HG02763 (cell line): ENCODE results near the gene TNIP1.

Experiments used
- ATAC-seq: cut with Tn5 transposase; IDR thresholded peaks from one replicate; pipeline ENCODE4 v1.9.1; 2021; ENCODE audit warnings: mild to moderate bottlenecking, moderate library complexity; ENCODE audit not compliant: unreplicated experiment

The TNIP1 gene

DNA sequence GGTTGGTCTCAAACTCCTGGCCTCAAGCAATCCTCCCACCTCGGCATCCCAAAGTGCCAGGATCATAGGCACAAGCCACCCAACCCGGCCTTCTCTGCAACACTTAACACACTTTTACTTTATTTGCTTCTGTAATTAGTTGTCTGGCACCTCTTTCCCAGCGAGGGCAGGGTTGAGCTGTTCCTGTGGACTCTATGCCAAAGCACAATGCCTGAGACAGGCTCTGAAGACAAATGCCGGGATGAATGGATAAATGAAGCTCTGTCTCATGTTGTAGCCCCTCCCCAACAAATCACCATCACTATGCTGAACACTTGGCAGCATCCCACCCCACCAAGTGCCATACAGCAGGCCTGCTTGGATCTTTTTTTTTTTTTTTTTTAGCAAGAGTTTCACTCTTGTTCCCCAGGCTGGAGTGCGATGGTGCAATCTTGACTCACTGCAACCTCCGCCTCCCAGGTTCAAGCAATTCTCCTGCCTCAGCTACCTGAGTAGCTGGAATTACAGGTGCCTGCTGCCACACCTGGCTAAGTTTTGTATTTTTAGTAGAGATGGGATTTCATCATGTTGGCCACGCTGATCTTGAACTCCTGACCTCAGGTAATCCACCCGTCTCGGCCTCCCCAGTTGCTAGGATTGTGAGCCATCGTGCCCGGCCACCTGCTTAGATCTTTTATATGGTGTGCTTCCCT, 39.1 kb downstream of the TNIP1 start:
- no peak for ATAC-seq

DNA sequence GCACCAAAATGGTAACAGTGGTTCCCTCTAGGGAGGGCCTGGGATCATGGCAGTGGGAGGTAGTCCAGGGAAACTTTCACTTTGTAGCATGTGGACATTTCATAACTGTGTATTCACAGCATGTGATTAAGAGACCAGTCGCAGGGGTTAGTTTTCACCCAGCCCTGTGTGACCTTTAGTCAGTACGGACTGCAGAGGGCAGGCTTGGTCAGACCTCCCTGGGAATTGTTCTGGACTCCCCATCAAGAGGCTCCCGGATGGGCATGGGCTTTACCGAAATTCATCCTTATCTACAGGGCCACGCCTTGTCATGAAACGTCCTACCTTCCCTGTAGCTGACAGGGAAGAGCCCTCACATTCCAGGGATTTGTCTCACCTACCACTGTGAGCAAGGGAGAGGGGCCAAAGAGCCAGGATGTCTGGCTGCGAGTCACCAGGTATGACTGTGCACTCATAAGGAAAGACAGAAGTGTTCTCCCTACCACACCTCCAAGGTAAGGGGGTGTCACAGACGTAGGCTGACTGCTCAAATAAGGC, 40.6 kb downstream of the TNIP1 start:
- ATAC-seq = no peak

DNA sequence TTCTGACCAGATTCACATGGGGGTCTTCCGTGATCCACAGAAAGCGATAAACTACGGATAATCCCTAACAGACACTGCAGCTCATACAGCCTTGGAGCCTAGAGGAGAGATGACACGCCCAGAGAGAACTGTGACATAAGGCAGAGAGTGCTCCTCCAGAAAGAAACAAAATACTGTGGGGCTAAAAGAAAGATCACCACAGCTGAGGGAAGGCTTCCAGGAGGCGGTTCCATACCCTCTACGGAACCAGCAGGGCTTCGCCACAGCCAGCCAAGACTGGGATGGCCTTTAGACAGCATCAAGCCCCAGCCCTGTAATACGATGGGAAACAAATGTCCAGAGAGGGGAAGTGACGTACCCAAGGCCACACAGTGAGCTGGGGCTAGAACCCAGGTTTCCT, 41.2 kb downstream of the TNIP1 start:
- no peak for ATAC-seq

DNA sequence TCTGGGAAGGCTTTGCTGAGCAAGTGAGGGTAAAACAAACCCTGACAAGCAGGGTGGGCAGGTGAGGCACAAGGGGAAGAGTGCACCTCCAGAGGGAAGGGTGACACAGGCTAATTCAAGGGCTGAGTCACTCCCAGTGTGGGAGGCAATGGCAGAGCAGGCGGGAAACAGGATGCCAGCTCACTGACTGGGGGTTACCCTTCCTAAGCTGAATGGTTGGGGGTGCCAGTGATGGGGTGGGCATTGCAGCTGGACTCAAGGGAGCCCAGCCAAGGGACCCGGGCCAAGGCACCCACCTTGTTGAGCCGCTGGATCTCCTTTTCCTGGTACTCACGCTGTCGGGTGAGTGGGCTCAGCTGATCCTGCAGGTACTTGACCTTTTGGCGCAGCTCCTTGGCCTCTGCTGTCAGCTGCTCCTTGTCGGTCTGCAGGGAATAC, 42.0 kb downstream of the TNIP1 start:
- no peak for ATAC-seq

DNA sequence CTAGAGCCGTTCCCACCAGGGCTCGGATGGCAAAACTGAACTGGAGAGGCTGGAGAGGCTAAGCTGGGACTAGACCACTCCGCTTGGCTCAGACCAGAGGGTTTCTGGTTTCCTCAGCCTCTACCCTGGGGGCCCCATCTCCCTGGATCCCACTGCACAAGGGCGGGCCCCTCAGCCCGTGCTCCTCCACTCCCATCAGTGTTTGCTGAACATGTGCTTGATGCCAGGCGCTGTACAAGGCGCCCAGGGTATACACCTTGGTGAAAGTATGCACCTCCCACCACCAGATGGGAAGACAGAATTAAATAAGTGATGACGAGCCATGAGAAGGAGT, 42.5 kb downstream of the TNIP1 start:
- ATAC-seq = no peak

DNA sequence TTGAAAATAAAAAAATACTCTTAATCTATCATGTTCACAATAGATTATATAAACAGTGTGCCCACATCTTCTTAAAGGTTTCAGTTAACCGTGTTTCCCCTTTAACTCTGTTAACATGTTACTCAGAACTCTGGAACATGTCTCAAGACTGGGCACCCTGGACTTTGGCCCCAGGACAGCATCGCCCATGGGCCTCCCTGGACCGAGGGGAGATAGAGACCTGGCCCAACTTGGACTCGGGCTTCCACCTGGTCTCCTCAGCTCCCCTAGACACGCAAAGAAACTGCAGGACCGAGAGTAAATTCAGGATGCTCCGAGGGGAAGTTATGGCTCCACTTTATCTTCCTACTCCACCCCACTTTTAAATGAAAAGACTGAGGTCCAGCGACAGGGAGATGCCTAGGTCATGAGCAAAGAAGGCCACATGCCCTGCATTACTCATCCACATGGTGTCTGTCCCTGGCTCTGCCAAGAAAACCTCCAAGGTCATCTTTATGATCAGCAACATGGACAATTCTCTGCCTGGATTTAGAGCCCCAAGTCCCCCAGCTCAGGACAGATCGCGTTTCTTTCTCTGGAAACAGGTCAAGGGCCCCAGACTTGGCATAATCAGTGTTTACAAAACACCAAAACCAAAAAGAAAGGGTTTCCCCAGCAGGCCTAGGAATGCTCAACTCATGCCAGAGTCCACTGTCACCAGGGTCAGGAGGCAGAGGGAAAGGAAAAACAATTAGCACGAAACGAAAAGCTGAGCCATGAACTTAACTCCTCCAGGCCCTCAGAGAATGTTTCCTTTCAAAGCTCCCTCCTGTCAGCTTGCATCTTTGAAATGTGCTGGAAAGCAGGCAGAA, 43.0 kb downstream of the TNIP1 start:
- no peak for ATAC-seq

DNA sequence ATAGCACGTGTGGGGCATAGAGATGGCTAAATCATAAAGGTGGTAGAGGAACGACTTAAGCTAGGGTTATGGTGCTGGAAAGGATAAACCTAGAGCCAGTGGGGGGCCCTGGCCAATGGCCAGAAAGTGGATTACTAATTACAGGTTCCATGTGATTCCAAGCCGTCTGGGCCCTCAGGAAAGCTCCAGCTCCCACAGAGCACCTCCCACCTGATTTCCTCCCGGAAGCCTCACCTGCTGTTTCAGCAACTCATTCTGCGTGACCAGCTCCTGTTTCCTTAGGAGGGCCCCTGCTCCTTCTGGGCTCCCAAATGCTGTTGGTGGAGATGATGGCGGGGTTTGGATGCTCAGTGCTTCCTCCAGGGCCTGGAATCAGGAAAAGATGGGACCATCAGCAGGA, 44.3 kb downstream of the TNIP1 start:
- ATAC-seq = no peak

DNA sequence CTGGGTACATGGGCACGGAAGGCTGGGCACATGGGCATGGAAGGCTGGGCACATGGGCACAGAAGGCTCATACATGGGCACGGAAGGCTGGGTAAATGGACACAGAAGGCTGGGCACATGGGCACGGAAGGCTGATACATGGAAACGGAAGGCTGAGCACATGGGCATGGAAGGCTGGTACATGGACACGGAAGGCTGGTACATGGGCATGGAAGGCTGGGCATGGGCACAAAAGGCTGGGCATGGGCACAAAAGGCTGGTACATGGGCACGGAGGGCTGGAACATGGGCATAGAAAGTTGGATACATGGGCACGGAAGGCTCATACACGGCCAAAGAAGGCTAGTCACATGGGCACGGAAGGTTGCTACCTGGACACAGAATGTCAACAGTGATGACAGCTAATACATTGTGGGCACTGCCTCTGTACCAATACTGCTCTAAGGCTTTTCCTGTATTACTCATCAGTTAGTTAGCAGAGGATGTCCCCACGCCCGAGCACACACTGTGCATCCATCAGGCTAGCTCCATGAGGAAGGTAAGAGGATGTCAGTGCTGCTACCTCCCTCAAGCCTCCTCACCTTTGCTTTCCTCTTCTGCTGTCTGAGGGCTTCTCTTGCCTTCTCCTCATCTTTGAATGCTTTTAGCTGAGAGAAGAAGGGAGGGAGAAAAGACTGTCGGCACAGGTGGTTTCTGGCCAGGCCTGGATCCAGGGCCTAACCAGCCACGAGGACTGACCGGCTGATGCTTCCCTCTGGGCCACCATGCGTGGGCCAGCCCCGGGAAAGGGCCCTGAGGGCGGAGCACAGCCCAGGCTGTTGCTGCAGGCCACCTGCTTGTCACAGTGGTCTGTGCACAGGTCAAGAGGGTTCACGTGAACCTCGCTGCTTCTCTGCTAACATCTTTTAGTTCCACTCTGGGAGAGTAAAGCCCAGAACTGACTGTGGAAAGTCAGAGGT, 46.1 kb downstream of the TNIP1 start:
- no peak for ATAC-seq

DNA sequence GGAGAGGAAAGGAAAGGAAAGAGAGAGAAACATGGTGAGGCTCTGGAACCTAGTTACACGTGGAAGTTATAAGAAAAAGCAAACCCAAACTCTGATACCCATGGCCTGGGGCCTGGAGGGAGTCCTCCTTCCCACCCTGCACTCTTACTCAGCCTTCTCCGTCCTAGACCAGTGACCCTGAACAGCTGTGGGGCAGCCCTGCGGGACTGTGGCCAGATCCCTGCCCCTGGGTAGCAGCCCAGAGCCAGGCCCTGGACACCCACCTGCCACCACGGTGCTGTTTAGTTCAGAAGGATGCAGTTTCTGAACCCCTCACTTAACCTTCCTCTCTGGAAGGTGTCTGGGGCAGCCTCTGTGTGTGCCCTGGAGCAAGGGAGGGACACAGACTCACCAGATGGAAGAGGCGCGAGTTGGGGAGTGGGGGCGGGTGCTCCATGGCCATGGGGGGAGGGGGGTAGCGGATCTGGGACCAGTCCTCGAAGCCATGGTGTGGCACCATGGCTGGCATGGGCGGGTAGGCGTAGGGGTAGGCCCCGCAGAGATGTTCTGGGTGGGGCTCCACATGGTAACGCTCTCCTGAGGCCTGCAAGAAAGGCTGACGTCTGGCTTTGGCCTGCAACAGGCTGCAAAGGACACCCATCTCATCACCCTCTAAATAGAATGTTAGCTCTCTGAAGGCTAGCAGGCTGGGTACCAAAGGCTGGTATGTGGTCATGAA, 47.5 kb downstream of the TNIP1 start:
- ATAC-seq = no peak

DNA sequence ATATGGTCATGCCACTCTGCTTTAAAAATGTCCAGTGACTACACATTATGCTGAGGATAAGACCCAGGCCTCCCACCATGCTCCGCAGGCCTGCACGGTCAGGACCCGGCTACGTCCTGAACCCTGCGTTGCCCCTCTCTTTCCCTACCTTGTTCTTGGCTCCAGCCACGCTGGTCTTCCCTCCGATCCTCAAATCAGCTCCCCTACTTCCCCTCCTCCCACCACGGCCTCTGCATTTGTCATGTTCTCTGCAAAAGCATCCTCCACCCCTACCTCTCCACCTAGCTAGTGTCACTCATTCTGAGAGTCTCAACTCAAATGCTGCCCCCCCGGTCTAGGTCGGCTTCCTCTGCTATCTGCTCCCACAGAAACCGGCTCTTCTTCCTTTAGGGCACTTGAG, 49.3 kb downstream of the TNIP1 start:
- no peak for ATAC-seq

DNA sequence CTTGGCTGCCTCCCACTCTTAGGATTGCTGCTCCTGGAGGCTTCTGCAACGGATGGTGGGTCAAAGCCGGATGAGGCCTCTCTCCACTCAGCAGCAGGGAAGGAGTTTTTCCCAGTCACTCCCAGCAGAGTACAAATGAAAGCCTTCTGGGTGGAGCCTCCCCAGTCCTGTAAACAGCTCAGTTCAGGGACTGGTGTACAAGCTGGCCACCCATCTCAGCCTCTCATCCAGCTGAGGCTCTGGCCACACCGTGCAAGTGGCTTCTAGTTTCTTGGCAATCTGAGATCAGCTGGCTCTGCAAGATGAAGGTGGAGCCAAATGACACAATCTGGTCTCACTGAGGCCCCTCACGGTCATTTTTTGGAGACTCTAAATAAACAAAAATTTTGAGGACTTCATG, 50.5 kb downstream of the TNIP1 start:
- no peak for ATAC-seq

DNA sequence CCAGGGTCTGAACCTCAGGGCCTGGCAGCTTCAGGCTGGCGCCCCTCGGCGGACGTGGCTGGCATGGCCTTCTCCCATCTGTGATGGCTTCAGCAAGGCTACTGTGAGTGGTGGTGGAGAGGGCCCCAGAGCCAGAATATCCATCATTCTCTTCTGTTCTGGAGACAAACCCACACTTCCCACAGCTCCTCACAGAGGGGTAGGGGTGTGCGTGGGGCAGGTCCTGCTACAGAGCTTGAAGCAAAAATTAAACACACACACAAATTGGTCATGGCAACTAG, 50.8 kb downstream of the TNIP1 start:
- ATAC-seq = no peak

DNA sequence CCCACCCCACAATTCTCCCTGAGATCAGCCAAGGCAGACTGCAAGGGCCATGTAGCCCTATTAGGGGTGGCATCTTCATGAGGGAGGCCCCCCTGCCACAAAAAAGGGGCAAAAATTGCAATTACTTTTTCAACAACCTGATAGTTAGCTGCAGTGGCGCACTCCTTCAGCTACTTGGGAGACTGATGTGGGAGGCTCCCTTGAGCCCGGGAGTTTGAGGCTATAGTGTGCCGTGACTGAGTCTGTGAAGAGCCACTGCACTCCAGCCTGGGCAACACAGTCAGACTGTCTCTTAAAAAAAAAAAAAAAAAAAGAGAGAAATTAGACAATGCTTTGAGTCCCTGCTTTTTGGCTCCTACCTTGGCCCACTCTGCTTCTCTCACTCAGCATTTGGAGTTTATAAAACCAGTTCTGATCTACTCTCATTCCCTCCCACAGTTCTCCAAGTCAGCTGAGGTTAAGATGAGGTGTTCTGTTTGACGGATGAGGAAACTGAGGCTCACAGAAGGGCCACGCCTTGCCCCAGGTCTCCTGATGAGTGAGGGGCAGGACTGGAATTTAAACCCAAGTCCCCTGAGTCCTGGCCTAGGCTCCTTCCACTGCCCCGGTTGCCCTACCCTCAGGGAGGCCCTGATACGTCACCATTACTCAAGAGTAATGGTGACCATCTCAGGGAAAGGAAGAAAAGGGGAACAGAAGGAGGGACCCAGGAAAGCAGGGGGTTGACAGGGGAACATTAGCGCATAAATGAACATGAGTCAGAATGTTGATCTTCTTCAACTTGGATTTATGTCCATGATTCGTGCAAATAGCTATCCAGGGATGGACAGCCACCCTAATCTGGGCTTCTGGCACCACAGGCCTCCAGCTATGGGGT, 51.4 kb downstream of the TNIP1 start:
- ATAC-seq = no peak

DNA sequence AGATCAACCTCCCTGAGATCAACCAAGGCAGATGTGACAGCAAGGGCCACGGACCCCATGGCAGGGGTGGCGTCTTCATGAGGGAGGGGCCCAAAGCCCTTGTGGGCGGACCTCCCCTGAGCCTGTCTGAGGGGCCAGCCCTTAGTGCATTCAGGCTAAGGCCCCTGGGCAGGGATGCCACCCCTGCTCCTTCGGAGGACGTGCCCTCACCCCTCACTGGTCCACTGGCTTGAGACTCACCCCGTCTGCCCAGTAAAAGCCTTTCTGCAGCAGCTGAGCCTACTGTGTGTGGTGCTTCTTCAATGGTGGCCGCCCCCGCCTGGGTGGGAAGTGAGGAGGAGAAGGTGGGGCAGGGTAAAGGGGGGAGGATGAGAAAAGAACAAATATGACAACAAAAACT, 52.1 kb downstream of the TNIP1 start:
- no peak for ATAC-seq

DNA sequence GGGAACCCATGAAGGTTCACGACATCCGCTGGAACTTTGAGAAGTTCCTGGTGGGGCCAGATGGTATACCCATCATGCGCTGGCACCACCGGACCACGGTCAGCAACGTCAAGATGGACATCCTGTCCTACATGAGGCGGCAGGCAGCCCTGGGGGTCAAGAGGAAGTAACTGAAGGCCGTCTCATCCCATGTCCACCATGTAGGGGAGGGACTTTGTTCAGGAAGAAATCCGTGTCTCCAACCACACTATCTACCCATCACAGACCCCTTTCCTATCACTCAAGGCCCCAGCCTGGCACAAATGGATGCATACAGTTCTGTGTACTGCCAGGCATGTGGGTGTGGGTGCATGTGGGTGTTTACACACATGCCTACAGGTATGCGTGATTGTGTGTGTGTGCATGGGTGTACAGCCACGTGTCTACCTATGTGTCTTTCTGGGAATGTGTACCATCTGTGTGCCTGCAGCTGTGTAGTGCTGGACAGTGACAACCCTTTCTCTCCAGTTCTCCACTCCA, 52.8 kb downstream of the TNIP1 start:
- ATAC-seq = no peak

DNA sequence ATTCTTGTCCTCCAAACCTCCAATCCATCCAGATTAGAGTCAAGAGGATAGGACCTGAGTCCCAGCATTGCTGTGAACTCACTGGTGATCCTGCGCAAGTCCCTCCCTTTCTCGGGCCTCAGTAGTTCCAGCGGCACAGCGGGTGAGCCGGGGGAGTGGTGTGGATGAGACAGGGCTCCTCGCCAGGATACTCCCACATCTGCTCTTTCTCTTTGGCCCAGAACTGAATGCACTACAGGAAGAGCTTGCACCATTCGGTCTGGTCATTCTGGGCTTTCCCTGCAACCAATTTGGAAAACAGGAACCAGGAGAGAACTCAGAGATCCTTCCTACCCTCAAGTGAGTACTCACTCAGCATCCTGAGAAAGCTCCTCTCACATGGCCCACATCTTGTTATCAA, 54.2 kb downstream of the TNIP1 start:
- no peak for ATAC-seq

DNA sequence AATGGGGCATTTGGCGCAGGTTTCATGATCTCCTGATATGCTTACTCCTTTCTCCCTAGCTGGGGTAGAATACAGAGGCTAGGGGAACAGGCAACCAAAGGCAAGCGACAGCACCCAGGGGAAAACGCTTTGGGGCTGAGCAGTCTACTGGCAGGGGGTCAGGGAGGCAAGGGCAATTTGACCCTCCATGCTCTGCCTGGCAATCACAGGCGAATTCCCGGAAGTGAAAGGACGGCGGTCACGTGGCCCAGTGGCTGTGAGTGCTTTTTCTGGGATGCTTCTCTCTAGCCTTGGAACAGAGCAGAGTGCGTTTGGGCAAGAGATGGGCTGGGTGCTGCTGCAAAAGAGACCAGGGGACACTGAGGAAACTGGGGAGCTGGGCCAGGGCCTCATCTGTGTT, 54.7 kb downstream of the TNIP1 start:
- no peak for ATAC-seq

DNA sequence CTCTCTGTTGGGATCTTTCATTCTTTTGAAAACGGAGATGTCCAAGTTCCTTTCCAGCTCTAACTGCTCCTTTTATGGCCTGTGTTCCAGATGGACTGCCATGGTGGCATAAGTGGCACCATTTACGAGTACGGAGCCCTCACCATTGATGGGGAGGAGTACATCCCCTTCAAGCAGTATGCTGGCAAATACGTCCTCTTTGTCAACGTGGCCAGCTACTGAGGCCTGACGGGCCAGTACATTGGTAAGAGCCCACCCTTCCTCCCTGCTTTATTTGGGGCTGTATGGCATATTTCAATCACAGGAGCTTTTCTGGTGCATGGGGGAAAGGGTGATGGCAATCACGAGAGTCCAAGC, 55.6 kb downstream of the TNIP1 start:
- no peak for ATAC-seq

DNA sequence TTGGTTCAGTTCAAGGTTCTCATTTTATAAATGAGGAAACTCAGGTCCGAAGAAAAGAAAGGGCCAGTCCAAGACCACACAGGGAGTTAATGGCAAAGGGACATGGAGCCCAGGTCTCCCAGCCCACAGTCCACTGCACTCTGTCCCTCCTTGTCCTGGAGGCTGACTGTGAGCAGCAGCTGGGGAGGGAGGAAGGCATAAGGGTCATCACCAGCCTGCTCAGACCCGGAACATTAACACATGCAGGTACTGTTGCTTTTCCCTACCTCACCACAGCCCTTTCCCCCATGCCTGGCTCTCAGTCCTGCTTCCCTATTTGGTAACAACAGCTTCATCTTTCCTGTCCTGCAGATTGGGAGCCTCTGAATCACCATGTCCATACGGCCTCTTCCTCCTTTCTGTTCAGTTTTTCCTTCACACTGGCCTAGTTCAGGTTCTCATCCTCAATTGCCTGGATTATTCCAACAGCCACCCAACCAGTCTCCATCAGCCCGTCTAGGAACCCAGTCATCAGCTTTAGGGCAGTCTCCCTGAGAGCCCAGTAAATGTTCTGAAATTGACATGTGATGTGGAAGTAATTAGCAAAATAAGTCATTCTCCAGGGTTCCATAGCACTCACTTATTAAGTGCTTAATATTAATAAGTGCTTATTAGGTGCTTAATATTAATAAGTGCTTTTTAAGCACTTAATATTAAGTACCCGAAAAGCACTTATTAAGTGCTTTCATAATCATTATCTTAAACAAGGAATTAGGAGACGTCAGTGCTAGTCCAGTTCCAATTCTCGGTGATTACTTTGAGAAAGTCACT, 56.2 kb downstream of the TNIP1 start:
- ATAC-seq = no peak
